GM23338 (cell line): ENCODE measurements around the gene EIF3B. TPM values are rescaled to one million over a fixed set of nuclear protein-coding genes. Genes with fewer than 3 reads are reported as not detected.

Experiments
- polyA plus RNA-seq: library from polyadenylated mRNA; unstranded; fragments of >200 nt; fragmentation: Nextera tagmentation; extraction: Ambion mirVana; gene quantifications from 2 replicates; pipeline ENCODE4 v1.2.1, GENCODE V29; 2016
- small RNA-seq: library from RNA; depleted of rRNA; stranded (forward); fragments of <200 nt; gene quantifications from one replicate; pipeline ENCODE3, GENCODE V24; 2014; ENCODE audit warnings: low replicate concordance
- total RNA-seq: library from RNA; depleted of rRNA; stranded (reverse); fragments of >200 nt; shearing (Covaris generic); gene quantifications from 2 replicates; pipeline ENCODE4 v1.2.3, GENCODE V29; 2014; rRNA removed

The EIF3B gene
- total and polyA plus RNA-seq, 2 experiments from 2014 or later, result 106 to 355 TPM

Small RNA genes lying within 50 kb of the gene (small RNA-seq; reads per million reads assigned to genes)
- gene AC004840.2, result not detected

Other genes starting within 250 kb of the EIF3B start
- gene MAD1L1, start 121.9 kb upstream of the EIF3B start, total RNA-seq, result 59.3 and 87.1 TPM in 2 replicates
- gene MAD1L1, start 121.9 kb upstream of the EIF3B start, polyA plus RNA-seq, result 40.3 and 42.9 TPM in 2 replicates
- 25.3 and 30.0 TPM in 2 replicates for gene MRM2, start 112.6 kb upstream of the EIF3B start, total RNA-seq
- 37.8 and 41.1 TPM in 2 replicates for gene MRM2, start 112.6 kb upstream of the EIF3B start, polyA plus RNA-seq
- gene NUDT1, start 112.6 kb upstream of the EIF3B start, total RNA-seq, result 54.5 and 66.8 TPM in 2 replicates
- 151 and 163 TPM in 2 replicates for gene NUDT1, start 112.6 kb upstream of the EIF3B start, polyA plus RNA-seq
- gene SNX8, start 40.4 kb upstream of the EIF3B start, total RNA-seq, result 15.6 and 44.3 TPM in 2 replicates
- gene SNX8, start 40.4 kb upstream of the EIF3B start, polyA plus RNA-seq, result 49.1 and 50.9 TPM in 2 replicates
- 10.1 and 12.0 TPM in 2 replicates for gene CHST12, start 48.8 kb downstream of the EIF3B start, total RNA-seq
- 13.9 and 14.6 TPM in 2 replicates for gene CHST12, start 48.8 kb downstream of the EIF3B start, polyA plus RNA-seq
- gene GRIFIN, start 121.6 kb downstream of the EIF3B start, total RNA-seq, result not detected in 2 replicates
- gene GRIFIN, start 121.6 kb downstream of the EIF3B start, polyA plus RNA-seq, result not detected in 2 replicates
- 24.5 and 35.4 TPM in 2 replicates for gene LFNG, start 164.9 kb downstream of the EIF3B start, total RNA-seq
- 1.7 and 3.2 TPM in 2 replicates for gene LFNG, start 164.9 kb downstream of the EIF3B start, polyA plus RNA-seq
- gene BRAT1, start 200.7 kb downstream of the EIF3B start, total RNA-seq, result 65.6 and 76.8 TPM in 2 replicates
- 29.8 and 32.5 TPM in 2 replicates for gene BRAT1, start 200.7 kb downstream of the EIF3B start, polyA plus RNA-seq
- 5.0 and 6.5 TPM in 2 replicates for gene IQCE, start 204.2 kb downstream of the EIF3B start, total RNA-seq
- gene IQCE, start 204.2 kb downstream of the EIF3B start, polyA plus RNA-seq, result 5.9 and 7.7 TPM in 2 replicates